ENCODE data around the gene IGFBP7.

- TF ChIP-seq CTCF (IDR thresholded peaks at IDR 0.05; ENCODE audit: low read length) (no peak), EZH2phosphoT487 (IDR thresholded peaks at IDR 0.05; ENCODE audit: low read length) (no peak), EZH2 (optimal IDR thresholded peaks at IDR 0.05; ENCODE audit: low read depth, low read length) (no peak)
These were observed 9.0 kb upstream of the IGFBP7 start for GRCh38 chr4:57119054-57119651.

Measured in MM.1S (cell line).